ENCODE data around the gene RASSF7.

DNA sequence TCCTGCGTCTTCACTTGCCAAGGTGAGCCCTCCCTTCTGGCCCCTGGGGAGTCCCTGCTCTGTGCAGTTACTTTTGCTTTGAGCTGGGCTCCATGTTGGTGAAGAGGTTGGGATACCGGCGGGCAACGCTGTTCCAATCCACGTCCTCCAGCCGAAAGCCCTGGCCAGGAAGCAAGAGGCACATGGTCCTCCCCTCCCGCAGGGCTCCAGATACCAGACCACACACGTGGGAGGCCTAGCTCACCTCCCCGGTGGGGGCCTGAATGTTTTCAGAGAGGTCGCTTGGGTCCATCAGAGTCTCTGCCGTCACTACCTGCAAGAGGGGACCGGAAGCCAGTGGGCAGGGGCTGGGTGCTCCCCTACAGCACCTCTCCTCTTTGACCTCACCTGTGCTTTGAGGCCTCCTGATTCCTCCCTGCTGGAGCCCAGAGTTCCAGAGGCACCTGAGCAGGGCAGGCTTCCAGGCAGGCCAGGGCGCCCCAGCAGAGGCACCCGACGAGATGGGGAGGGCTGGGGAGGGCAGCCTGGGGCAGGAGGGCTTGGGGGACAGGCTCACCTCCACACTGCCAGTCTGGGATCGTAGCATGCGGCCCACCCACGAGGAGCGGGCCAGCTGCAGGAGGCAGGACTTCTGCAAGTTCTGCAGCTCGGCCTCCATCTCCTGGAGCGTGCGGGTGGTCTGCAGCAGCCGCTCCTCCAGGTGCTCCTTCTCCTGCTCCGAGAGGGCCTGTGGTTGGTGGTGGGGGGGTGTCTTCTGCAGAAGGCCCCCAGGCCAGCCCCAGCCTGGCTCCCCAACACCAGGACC, 3.2 kb upstream of the RASSF7 start:
- TF ChIP-seq, protein P1, sequence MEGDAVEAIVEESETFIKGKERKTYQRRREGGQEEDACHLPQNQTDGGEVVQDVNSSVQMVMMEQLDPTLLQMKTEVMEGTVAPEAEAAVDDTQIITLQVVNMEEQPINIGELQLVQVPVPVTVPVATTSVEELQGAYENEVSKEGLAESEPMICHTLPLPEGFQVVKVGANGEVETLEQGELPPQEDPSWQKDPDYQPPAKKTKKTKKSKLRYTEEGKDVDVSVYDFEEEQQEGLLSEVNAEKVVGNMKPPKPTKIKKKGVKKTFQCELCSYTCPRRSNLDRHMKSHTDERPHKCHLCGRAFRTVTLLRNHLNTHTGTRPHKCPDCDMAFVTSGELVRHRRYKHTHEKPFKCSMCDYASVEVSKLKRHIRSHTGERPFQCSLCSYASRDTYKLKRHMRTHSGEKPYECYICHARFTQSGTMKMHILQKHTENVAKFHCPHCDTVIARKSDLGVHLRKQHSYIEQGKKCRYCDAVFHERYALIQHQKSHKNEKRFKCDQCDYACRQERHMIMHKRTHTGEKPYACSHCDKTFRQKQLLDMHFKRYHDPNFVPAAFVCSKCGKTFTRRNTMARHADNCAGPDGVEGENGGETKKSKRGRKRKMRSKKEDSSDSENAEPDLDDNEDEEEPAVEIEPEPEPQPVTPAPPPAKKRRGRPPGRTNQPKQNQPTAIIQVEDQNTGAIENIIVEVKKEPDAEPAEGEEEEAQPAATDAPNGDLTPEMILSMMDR (IDR thresholded peaks at IDR 0.05; ENCODE audit: low read length) = no peak
- TF ChIP-seq EZH2 (IDR thresholded peaks at IDR 0.05; ENCODE audit: borderline replicate concordance, low read length) = no peak
